ENCODE results near the gene WDR7. TPM values are rescaled to one million over a fixed set of nuclear protein-coding genes. Genes with fewer than 3 reads are reported as not detected.

WDR7 gene
- total and polyA plus RNA-seq, 2 experiments from 2014 or later: 9.8 to 15.0 TPM

GRCh38 chr18:56770873-56771272 is 119.7 kb downstream of the WDR7 start:
- Histone ChIP-seq H3K27me3 (no peaks in the 10 kb centered on the region), H3K9me3 (ENCODE audit: low read depth) (no peaks in the 10 kb centered on the region), H3K27ac (no peak overlapping the region), H3K36me3 (no peaks in the 10 kb centered on the region), H3K4me3 (no peak overlapping the region), H3K4me1 (ENCODE audit: low read depth) (no peaks in the 10 kb centered on the region)
- no peak for TF ChIP-seq CTCF (IDR thresholded peaks at IDR 0.05; ENCODE audit: low read depth, low read length)
- DNase-seq (ENCODE audit: low read depth in 1 of 2, low spot score in 1 of 2): peak in 1 of 2 donors; percentile 6

- no peak for TF ChIP-seq CTCF (IDR thresholded peaks at IDR 0.05; ENCODE audit: low read depth, low read length)
- no peak for DNase-seq (ENCODE audit: low read depth in 1 of 2, low spot score in 1 of 2)
- peaks cover 11% of the 10 kb centered on the region for H3K4me1 ChIP-seq (ENCODE audit: low read depth)
- H3K27ac ChIP-seq: no peak overlapping the region
- no peak overlapping the region for H3K4me3 ChIP-seq
- no peaks in the 10 kb centered on the region for H3K36me3 ChIP-seq
- no peaks in the 10 kb centered on the region for H3K9me3 ChIP-seq (ENCODE audit: low read depth)
- H3K27me3 ChIP-seq: no peaks in the 10 kb centered on the region
Observed at GRCh38 chr18:56775701-56776100, 124.5 kb downstream of the WDR7 start.

GRCh38 chr18:56787390-56787789 is 136.2 kb downstream of the WDR7 start:
- H3K9me3 ChIP-seq (ENCODE audit: low read depth): no peaks in the 10 kb centered on the region
- TF ChIP-seq CTCF (IDR thresholded peaks at IDR 0.05; ENCODE audit: low read depth, low read length): no peak
- no peaks in the 10 kb centered on the region for H3K27me3 ChIP-seq
- H3K36me3 ChIP-seq: no peaks in the 10 kb centered on the region
- H3K27ac ChIP-seq: no peak overlapping the region
- no peak overlapping the region for H3K4me3 ChIP-seq
- H3K4me1 ChIP-seq (ENCODE audit: low read depth): no peaks in the 10 kb centered on the region
- no peak for DNase-seq (ENCODE audit: low read depth in 1 of 2, low spot score in 1 of 2)

GRCh38 chr18:56789004-56789888 is 138.1 kb downstream of the WDR7 start:
- no peak overlapping the region for H3K4me3 ChIP-seq
- H3K27ac ChIP-seq: no peak overlapping the region
- H3K27me3 ChIP-seq: no peaks in the 10 kb centered on the region
- no peaks in the 10 kb centered on the region for H3K9me3 ChIP-seq (ENCODE audit: low read depth)
- no peaks in the 10 kb centered on the region for H3K36me3 ChIP-seq
- no peaks in the 10 kb centered on the region for H3K4me1 ChIP-seq (ENCODE audit: low read depth)
- peak; percentile 61 for TF ChIP-seq CTCF (IDR thresholded peaks at IDR 0.05; ENCODE audit: low read depth, low read length)
- DNase-seq (ENCODE audit: low read depth in 1 of 2, low spot score in 1 of 2): peak; percentile 32 to 71

- no peaks in the 10 kb centered on the region for H3K4me1 ChIP-seq (ENCODE audit: low read depth)
- no peak for DNase-seq (ENCODE audit: low read depth in 1 of 2, low spot score in 1 of 2)
Observed at GRCh38 chr18:56789889-56790180, 138.7 kb downstream of the WDR7 start.

More at GRCh38 chr18:56789889-56790180, 138.7 kb downstream of the WDR7 start:
- no peak overlapping the region for H3K27ac ChIP-seq
- H3K27me3 ChIP-seq: no peaks in the 10 kb centered on the region
- TF ChIP-seq CTCF (IDR thresholded peaks at IDR 0.05; ENCODE audit: low read depth, low read length): no peak
- H3K4me3 ChIP-seq: no peak overlapping the region
- no peaks in the 10 kb centered on the region for H3K36me3 ChIP-seq
- H3K9me3 ChIP-seq (ENCODE audit: low read depth): no peaks in the 10 kb centered on the region
